Measurements from ENCODE around the gene RABL6. TPM values are rescaled to one million over a fixed set of nuclear protein-coding genes. Genes with fewer than 3 reads are reported as not detected.
A peak's percentile ranks its signal among the peaks of the same experiment; 100 is the strongest.
"Not testable (repeated sequence)": the region's sequence is repeated elsewhere in the genome, so short reads cannot be mapped to it uniquely, and the experiment has no call there.

RABL6 gene
- total RNA-seq, 1 donor = 64.8 TPM

DNA sequence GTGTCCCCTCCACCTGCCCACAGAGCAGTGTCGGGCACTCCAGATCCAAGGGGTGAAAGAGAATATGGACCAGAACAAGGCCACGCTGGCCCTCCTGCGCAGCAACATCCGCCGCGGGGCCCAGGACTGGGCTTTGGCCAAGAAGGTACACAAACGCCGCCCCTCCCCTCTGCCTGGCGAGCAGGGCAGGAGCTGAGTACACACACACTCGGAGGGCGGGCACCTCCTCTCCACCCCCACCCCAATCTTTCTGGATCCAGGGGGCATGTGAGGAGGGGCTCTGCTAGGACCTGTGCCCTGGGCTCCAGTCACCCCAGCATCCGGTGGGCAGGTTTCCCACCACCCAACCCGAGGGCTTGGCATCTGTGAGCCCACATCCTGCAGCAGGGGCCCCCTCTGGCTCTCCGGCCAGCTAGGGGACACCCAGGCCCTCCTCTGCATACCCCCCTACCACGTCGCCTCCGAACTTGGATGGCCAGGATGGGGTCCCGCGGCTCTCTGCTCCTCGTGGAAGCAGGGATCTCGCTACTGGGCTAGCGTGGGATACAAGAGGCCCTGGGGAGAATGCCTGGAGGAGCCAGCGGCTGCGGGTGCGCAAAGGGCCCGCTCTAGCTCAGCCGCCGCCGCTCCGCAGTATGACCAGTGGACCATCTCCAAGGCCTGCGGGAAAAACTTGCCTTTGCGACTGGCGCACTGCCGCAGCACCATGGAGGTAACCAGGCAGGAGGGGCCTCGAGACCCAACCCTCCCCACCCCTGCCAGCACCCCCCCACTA lies 8.5 kb upstream of the RABL6 start:
- peak; percentile 74 for DNase-seq (ENCODE audit: insufficient read length, low spot score, missing footprints)
- Histone ChIP-seq H3K4me1 (ENCODE audit: insufficient read depth, low read length) (peaks cover 2% of the 10 kb centered on the region), H3K79me2 (ENCODE audit: insufficient read depth, low read length) (no peaks in the 10 kb centered on the region), H3K4me3 (ENCODE audit: insufficient read depth, low read length) (no peak overlapping the region), H3K9me3 (ENCODE audit: low read depth, low read length) (no peaks in the 10 kb centered on the region), H3K4me2 (ENCODE audit: insufficient read depth, low read length) (no peak overlapping the region), H3K27ac (ENCODE audit: low read depth, low read length) (no peak overlapping the region), H3K36me3 (ENCODE audit: insufficient read depth, low read length) (no peaks in the 10 kb centered on the region), H2AFZ (ENCODE audit: low read length) (no peak overlapping the region), H3K27me3 (ENCODE audit: insufficient read depth, low read length) (peaks cover 60% of the 10 kb centered on the region), H4K20me1 (ENCODE audit: insufficient read depth, low read length) (no peaks in the 10 kb centered on the region)
- TF ChIP-seq, protein P1, sequence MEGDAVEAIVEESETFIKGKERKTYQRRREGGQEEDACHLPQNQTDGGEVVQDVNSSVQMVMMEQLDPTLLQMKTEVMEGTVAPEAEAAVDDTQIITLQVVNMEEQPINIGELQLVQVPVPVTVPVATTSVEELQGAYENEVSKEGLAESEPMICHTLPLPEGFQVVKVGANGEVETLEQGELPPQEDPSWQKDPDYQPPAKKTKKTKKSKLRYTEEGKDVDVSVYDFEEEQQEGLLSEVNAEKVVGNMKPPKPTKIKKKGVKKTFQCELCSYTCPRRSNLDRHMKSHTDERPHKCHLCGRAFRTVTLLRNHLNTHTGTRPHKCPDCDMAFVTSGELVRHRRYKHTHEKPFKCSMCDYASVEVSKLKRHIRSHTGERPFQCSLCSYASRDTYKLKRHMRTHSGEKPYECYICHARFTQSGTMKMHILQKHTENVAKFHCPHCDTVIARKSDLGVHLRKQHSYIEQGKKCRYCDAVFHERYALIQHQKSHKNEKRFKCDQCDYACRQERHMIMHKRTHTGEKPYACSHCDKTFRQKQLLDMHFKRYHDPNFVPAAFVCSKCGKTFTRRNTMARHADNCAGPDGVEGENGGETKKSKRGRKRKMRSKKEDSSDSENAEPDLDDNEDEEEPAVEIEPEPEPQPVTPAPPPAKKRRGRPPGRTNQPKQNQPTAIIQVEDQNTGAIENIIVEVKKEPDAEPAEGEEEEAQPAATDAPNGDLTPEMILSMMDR (IDR thresholded peaks at IDR 0.05; ENCODE audit: extremely low read depth, low read depth, low read length) = no peak

DNA sequence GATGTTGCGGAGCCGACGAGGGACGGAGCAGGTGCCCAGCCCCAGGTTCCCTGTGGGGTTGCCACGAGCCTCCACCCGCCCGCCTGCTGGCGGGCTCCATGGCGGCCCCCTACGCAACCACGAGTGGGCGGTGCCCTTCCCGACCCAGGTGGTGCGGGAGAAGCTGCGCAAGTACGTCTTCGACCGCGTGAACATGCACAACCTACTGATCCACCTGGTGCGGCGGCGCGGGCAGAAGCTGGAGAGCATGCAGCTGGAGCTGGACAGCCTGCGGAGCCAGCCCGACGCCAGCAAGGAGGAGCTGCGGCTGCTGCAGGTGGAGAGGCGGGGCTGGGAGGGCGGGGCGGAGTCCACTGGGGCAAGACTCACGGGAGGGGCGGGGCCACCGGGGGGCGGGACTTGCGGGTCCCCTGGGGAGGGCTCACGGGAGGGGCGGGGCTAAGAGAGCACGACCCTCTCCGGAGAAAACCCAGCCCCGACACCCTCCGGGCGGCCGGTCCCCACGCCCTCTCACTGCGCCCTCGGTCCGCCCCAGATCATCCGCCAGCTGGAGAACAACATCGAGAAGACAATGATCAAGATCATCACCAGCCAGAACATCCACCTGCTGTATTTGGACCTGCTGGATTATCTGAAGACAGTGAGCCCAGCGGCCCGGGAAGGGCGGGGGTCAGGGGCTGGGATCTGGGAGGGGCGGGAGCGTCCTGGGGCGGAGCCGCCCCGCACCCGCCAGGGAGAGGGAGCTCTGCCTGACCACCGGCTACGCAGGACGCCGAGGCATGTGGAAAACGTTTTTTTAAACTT lies 7.7 kb upstream of the RABL6 start:
- Histone ChIP-seq H3K79me2 (ENCODE audit: insufficient read depth, low read length) (no peaks in the 10 kb centered on the region), H3K4me2 (ENCODE audit: insufficient read depth, low read length) (no peak overlapping the region), H3K27ac (ENCODE audit: low read depth, low read length) (no peak overlapping the region), H2AFZ (ENCODE audit: low read length) (no peak overlapping the region), H3K4me1 (ENCODE audit: insufficient read depth, low read length) (peaks cover 2% of the 10 kb centered on the region), H3K9me3 (ENCODE audit: low read depth, low read length) (no peaks in the 10 kb centered on the region), H3K27me3 (ENCODE audit: insufficient read depth, low read length) (peaks cover 60% of the 10 kb centered on the region), H3K36me3 (ENCODE audit: insufficient read depth, low read length) (no peaks in the 10 kb centered on the region), H4K20me1 (ENCODE audit: insufficient read depth, low read length) (no peaks in the 10 kb centered on the region), H3K4me3 (ENCODE audit: insufficient read depth, low read length) (no peak overlapping the region)
- DNase-seq (ENCODE audit: insufficient read length, low spot score, missing footprints) = peak; percentile 95
- TF ChIP-seq, protein P1 (IDR thresholded peaks at IDR 0.05; ENCODE audit: extremely low read depth, low read depth, low read length) = no peak

DNA sequence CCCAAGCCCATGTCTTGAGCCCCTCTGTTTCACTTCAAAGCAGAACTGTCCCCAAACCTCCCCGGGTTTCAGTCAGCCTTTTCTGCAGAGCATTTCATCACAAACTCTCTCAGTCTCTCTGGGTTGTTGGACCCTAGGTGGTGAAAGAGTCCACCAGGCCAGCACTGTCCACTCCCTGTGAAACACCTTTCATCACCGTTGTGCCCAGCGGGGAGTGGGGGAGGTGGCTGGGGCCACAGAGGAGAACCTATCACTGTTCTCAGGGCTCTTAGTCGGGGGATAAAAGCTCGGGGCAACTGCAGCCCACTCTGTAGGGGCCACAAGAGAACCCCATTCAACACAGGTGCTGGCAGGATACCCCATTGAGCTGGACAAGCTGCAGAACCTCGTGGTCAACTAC lies 5.4 kb upstream of the RABL6 start:
- Histone ChIP-seq H3K36me3 (ENCODE audit: insufficient read depth, low read length) (no peaks in the 10 kb centered on the region), H3K4me3 (ENCODE audit: insufficient read depth, low read length) (no peak overlapping the region), H4K20me1 (ENCODE audit: insufficient read depth, low read length) (no peaks in the 10 kb centered on the region), H3K4me2 (ENCODE audit: insufficient read depth, low read length) (no peak overlapping the region), H3K4me1 (ENCODE audit: insufficient read depth, low read length) (peaks cover 10% of the 10 kb centered on the region), H3K79me2 (ENCODE audit: insufficient read depth, low read length) (no peaks in the 10 kb centered on the region), H2AFZ (ENCODE audit: low read length) (no peak overlapping the region), H3K27ac (ENCODE audit: low read depth, low read length) (no peak overlapping the region), H3K27me3 (ENCODE audit: insufficient read depth, low read length) (peaks cover 43% of the 10 kb centered on the region), H3K9me3 (ENCODE audit: low read depth, low read length) (no peaks in the 10 kb centered on the region)
- DNase-seq (ENCODE audit: insufficient read length, low spot score, missing footprints) = peak; percentile 57
- TF ChIP-seq, protein P1 (IDR thresholded peaks at IDR 0.05; ENCODE audit: extremely low read depth, low read depth, low read length) = no peak

DNA sequence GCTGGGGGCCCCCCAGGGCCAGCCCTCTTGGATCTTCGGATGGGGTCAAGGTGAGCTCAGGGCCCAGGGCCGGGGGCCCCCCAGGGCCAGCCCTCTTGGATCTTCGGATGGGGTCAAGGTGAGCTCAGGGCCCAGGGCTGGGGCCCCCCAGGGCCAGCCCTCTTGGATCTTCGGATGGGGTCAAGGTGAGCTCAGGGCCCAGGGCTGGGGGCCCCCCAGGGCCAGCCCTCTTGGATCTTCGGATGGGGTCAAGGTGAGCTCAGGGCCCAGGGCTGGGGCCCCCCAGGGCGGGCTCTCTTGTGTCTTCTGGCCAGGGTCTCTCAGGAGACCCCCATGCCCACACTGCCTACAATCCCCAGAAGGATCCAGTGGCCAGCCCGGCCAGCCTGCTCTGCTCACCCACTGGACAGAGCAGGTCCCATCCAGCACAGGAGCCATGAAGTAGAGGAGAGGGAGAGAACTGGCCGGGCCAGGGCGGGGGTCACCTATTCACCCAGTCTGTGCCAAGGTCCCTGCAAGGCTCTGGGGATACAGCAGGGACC lies 4.7 kb upstream of the RABL6 start:
- not testable (repeated sequence) for DNase-seq (ENCODE audit: insufficient read length, low spot score, missing footprints); H3K4me1 ChIP-seq (ENCODE audit: insufficient read depth, low read length); H3K9me3 ChIP-seq (ENCODE audit: low read depth, low read length); H4K20me1 ChIP-seq (ENCODE audit: insufficient read depth, low read length); H3K4me2 ChIP-seq (ENCODE audit: insufficient read depth, low read length); H2AFZ ChIP-seq (ENCODE audit: low read length); H3K27ac ChIP-seq (ENCODE audit: low read depth, low read length); H3K4me3 ChIP-seq (ENCODE audit: insufficient read depth, low read length); H3K79me2 ChIP-seq (ENCODE audit: insufficient read depth, low read length); H3K36me3 ChIP-seq (ENCODE audit: insufficient read depth, low read length)
- H3K27me3 ChIP-seq (ENCODE audit: insufficient read depth, low read length) = peaks cover 40% of the 10 kb centered on the region
